ENCODE results near the gene LSM3. TPM values are rescaled to one million over a fixed set of nuclear protein-coding genes. Genes with fewer than 3 reads are reported as not detected.

The LSM3 gene
- total and polyA plus RNA-seq, 2 experiments from 2014 or later, result 5.9 to 32.2 TPM

GRCh38 chr3:14210843-14211594 lies 32.4 kb downstream of the LSM3 start:
- Histone ChIP-seq H3K27me3 (no peaks in the 10 kb centered on the region), H3K4me3 (no peak overlapping the region), H3K9me3 (ENCODE audit: low read depth) (no peaks in the 10 kb centered on the region), H3K36me3 (no peaks in the 10 kb centered on the region), H3K27ac (no peak overlapping the region), H3K4me1 (ENCODE audit: low read depth) (no peaks in the 10 kb centered on the region)
- TF ChIP-seq CTCF (IDR thresholded peaks at IDR 0.05; ENCODE audit: low read depth, low read length), result no peak
- DNase-seq (ENCODE audit: low read depth in 1 of 2, low spot score in 1 of 2), result peak in 1 of 2 donors; percentile 41

GRCh38 chr3:14211621-14212020 lies 33.0 kb downstream of the LSM3 start:
- Histone ChIP-seq H3K9me3 (ENCODE audit: low read depth) (no peaks in the 10 kb centered on the region), H3K27ac (no peak overlapping the region)
- TF ChIP-seq CTCF (IDR thresholded peaks at IDR 0.05; ENCODE audit: low read depth, low read length), result no peak

DNA sequence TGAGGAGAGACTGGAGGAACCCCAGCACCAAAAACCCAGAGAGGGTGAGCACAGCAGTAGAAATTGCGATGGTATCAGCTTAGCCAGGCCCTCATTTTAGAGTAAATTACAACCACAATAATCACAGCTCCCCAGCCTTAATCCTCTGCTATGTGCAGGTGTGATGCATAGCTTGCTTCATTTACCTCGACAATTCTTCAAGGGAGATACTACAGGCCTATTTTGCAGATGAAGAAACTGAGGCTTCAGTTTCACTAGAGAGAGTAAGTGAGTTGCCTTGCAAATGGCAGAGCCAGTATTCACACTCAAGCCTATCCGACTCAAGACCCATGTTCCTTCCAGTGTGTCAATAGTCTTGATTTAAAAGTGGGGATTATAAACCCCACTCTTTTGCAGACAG lies 33.4 kb downstream of the LSM3 start:
- Histone ChIP-seq H3K4me3 (no peak overlapping the region), H3K36me3 (no peaks in the 10 kb centered on the region), H3K27me3 (no peaks in the 10 kb centered on the region), H3K4me1 (ENCODE audit: low read depth) (no peaks in the 10 kb centered on the region), H3K9me3 (ENCODE audit: low read depth) (no peaks in the 10 kb centered on the region), H3K27ac (no peak overlapping the region)
- no peak for DNase-seq (ENCODE audit: low read depth in 1 of 2, low spot score in 1 of 2)
- TF ChIP-seq CTCF (IDR thresholded peaks at IDR 0.05; ENCODE audit: low read depth, low read length), result no peak

More at GRCh38 chr3:14211621-14212020, 33.0 kb downstream of the LSM3 start:
- no peak overlapping the region for H3K4me3 ChIP-seq
- no peaks in the 10 kb centered on the region for H3K36me3 ChIP-seq
- H3K27me3 ChIP-seq, result no peaks in the 10 kb centered on the region
- H3K4me1 ChIP-seq (ENCODE audit: low read depth), result no peaks in the 10 kb centered on the region
- DNase-seq (ENCODE audit: low read depth in 1 of 2, low spot score in 1 of 2), result no peak

DNA sequence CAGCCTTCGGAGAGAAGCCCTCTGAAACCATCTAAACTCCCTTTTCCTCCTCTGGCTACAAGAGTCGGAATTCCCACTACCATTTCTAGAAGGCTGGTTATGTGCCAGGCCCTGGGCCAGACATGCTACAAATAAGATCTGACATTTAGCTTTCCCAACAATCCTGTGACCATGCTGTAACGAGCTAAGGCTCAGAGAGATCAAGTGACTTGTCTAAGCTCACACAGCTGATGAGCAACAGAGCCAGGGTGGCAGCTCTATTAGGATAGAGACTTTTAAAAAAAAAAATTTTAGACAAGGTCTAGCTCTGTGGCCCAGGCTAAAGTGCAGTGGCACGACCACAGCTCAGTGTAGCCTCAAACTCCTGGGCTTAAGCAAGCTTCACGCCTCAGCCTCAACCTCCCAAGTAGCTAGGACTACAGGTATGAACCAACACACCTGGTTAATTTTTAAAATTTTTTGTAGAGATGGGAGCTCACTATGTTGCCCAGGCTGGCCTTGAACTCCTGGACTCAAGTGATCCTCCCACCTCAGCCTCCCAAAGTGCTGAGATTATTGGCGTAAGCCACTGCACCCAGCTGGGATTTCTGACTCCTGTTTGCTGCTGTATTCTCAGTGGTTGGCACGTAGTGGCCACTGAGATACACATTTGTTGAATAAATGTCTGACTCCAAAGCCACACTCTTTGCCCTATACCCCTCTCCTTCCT lies 34.6 kb downstream of the LSM3 start:
- no peaks in the 10 kb centered on the region for H3K27me3 ChIP-seq
- H3K36me3 ChIP-seq, result no peaks in the 10 kb centered on the region
- DNase-seq (ENCODE audit: low read depth in 1 of 2, low spot score in 1 of 2), result no peak
- no peak overlapping the region for H3K27ac ChIP-seq
- H3K4me3 ChIP-seq, result no peak overlapping the region
- H3K9me3 ChIP-seq (ENCODE audit: low read depth), result no peaks in the 10 kb centered on the region
- TF ChIP-seq CTCF (IDR thresholded peaks at IDR 0.05; ENCODE audit: low read depth, low read length), result no peak
- no peaks in the 10 kb centered on the region for H3K4me1 ChIP-seq (ENCODE audit: low read depth)

GRCh38 chr3:14214764-14215163 lies 36.1 kb downstream of the LSM3 start:
- TF ChIP-seq CTCF (IDR thresholded peaks at IDR 0.05; ENCODE audit: low read depth, low read length), result no peak
- Histone ChIP-seq H3K27ac (no peak overlapping the region), H3K4me3 (no peak overlapping the region), H3K9me3 (ENCODE audit: low read depth) (no peaks in the 10 kb centered on the region), H3K36me3 (no peaks in the 10 kb centered on the region), H3K27me3 (no peaks in the 10 kb centered on the region), H3K4me1 (ENCODE audit: low read depth) (no peaks in the 10 kb centered on the region)
- DNase-seq (ENCODE audit: low read depth in 1 of 2, low spot score in 1 of 2), result no peak

Data from cardiac muscle cell (in vitro differentiated cells and primary cell).